Effector memory CD4-positive, alpha-beta T cell (primary cell): Measurements from ENCODE around the gene LARGE1.

Experiments used
- DNase-seq, 3 donors: peaks; one replicate each; pipeline ENCODE4 v3.0.0-alpha.2; 2020
- H3K27ac ChIP-seq: 2 replicates; pipeline ENCODE4 v1.7.0; 2013; ENCODE audit warnings: mild to moderate bottlenecking, low read length, moderate library complexity; ENCODE audit not compliant: insufficient read depth, poor library complexity, severe bottlenecking
- H3K27me3 ChIP-seq: replicated peaks from 2 replicates; pipeline ENCODE4 v1.7.0; 2013; ENCODE audit warnings: mild to moderate bottlenecking, low read length; ENCODE audit not compliant: insufficient read depth, control insufficient read depth, poor library complexity, severe bottlenecking
- H3K36me3 ChIP-seq: 2 replicates; pipeline ENCODE4 v1.7.0; 2013; ENCODE audit warnings: mild to moderate bottlenecking, low read length, moderate library complexity; ENCODE audit not compliant: control insufficient read depth, insufficient read depth
- H3K4me1 ChIP-seq: 2 replicates; pipeline ENCODE4 v1.7.0; 2013; ENCODE audit warnings: low read length, mild to moderate bottlenecking; ENCODE audit not compliant: control insufficient read depth, insufficient read depth, poor library complexity, severe bottlenecking
- H3K4me3 ChIP-seq: 2 replicates; pipeline ENCODE4 v1.7.0; 2013; ENCODE audit warnings: low read length, low read depth, mild to moderate bottlenecking; ENCODE audit not compliant: insufficient read depth, poor library complexity, severe bottlenecking
- H3K9me3 ChIP-seq: 2 replicates; pipeline ENCODE4 v1.7.0; 2013; ENCODE audit warnings: mild to moderate bottlenecking, low read length, moderate library complexity; ENCODE audit not compliant: control insufficient read depth

LARGE1 gene

DNA sequence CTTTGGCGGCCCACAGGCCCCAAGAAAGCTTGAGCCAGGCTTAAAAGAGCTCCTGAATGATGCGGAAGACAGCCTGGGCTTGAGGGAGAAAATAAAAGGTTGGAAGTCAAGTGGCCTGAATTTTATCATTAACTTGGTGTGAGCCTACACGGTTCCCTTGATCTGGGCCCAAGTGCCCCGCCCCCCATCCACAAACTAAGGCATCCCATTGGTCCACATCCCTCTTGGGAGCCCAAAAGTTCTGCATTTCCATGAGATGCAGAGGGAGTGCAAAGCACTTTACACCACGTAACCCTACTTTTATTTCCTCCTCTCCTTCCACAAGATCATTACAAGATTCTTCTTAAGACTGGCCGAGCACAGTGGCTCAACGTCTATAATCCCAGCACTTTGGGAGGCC is 22.2 kb downstream of the LARGE1 start:
- H3K4me3 ChIP-seq: no peak overlapping the region
- no peaks in the 10 kb centered on the region for H3K36me3 ChIP-seq
- H3K27ac ChIP-seq: no peak overlapping the region
- no peaks in the 10 kb centered on the region for H3K9me3 ChIP-seq
- no peak for DNase-seq
- H3K27me3 ChIP-seq: no peaks in the 10 kb centered on the region
- no peaks in the 10 kb centered on the region for H3K4me1 ChIP-seq

DNA sequence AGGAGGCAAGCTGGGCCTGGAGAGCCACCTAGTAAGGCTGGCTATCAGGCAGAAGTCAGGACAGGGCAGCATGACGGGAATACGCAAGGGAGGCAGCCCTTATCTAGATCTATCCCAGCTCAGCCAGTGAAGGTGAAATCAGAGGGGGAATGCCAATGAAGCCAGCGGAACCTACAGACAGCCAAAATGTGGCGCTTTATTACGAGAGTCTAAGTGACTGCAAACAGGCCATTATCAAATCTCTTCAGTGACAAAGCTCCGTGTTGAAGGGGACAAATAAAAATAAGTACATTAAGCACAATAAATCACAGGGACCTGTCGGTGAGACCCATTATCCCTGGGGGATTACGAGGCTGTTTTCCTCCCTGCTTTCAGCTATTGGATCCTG is 22.8 kb downstream of the LARGE1 start:
- Histone ChIP-seq H3K27ac (no peak overlapping the region), H3K9me3 (no peaks in the 10 kb centered on the region), H3K36me3 (no peaks in the 10 kb centered on the region), H3K27me3 (no peaks in the 10 kb centered on the region), H3K4me3 (no peak overlapping the region), H3K4me1 (no peaks in the 10 kb centered on the region)
- no peak for DNase-seq

DNA sequence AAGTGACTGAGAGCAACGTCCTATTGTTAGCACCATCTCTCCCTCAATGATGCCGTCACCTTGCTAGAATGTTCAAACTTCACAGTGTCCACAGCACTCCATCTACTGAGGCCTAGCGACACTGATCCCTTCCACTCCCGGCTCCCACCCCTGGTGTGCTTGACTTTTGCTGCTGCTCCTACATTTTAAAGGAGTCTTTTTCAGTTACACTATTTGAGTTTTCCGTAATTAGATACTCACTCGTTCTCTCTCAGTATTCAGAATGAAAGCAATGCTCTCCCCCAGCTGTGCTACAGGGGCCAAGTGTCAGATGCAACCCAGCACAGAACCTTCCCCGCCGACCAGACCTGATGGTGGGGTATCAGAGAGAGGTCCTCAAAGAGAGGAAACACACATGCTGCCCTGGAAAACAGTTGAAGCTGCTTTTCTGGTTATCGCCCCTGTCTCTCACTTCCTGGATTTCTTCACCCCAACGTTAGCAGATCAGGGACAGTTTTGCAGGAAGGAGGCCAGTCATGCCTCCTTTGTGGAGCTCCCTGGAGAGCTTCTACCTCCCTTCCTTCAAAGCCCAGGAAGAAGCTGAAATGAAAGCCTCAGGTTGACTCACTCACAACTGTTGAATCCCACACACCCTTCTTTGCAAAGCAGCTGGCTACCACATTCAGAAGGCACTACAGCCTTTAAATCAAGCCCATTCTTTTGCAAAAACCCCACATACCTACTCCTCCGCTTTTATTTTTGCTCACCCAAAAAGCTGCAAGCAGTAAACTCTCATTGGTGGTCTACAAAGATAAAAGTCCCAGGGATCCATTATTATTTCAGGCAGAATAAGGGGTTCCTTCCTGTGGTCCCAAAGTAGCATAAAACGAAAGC is 23.5 kb downstream of the LARGE1 start:
- H3K27ac ChIP-seq: no peak overlapping the region
- H3K36me3 ChIP-seq: no peaks in the 10 kb centered on the region
- no peaks in the 10 kb centered on the region for H3K9me3 ChIP-seq
- DNase-seq: no peak
- no peak overlapping the region for H3K4me3 ChIP-seq
- no peaks in the 10 kb centered on the region for H3K4me1 ChIP-seq
- no peaks in the 10 kb centered on the region for H3K27me3 ChIP-seq

DNA sequence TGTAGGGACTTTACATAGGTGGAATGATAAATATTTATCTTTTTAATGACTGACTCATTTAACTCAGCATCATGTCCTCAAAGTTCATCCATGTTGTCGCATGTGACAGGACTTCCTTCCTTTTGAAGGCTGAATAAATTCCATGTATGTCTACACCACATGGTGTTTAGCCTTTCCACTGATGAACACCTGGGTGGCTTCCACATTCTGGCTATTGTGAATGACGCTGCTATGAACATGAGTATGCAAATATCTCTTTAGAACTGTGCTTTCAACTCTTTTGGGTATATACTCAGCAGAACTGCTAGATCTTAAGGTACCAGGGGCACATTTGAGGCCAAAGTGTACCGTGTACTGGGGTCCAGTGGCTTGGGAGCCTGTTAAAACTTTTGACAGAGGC is 24.1 kb downstream of the LARGE1 start:
- Histone ChIP-seq H3K27me3 (no peaks in the 10 kb centered on the region), H3K4me1 (no peaks in the 10 kb centered on the region), H3K9me3 (no peaks in the 10 kb centered on the region), H3K27ac (no peak overlapping the region), H3K4me3 (no peak overlapping the region), H3K36me3 (no peaks in the 10 kb centered on the region)
- DNase-seq: no peak

DNA sequence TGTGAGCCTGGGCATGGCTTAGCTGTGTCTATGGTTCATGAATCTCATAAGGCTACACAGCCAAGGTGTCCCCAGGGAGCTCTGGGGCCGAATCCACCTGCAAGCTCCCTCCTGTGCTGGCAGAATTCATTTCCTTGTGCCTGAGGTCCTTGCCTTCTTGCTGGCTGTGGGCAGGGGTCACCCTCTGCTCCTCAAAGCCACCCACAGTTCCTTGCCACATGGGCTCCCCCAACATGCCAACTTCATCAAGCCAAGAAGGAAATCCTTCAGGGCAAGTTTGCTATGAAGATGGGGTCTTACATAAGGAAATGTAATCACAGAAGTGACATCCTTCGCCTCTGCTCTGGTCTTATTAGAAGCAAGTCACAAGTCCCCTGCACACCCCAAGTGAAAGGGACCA is 24.8 kb downstream of the LARGE1 start:
- no peak for DNase-seq
- H3K36me3 ChIP-seq: no peaks in the 10 kb centered on the region
- H3K4me3 ChIP-seq: no peak overlapping the region
- H3K27ac ChIP-seq: no peak overlapping the region
- H3K9me3 ChIP-seq: no peaks in the 10 kb centered on the region
- H3K4me1 ChIP-seq: no peaks in the 10 kb centered on the region
- H3K27me3 ChIP-seq: no peaks in the 10 kb centered on the region

DNA sequence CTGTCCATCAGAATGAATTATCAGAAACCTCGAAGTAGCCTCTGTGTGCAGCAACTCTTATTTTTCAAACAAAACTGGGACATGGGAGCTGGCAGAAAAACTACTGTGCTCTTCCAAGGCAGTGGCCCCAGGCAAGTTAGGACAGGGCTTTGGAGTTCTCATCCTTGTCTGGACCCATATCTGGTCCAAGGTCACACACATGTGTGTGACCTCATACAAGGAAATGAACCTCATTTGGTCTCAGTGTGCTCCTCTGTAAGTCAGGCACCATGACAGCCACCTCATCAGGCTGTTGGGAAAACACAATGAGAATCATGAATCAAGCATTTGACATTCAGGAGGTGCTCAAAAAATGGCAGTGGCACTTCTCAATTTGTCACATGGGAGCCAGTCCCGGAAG is 25.8 kb downstream of the LARGE1 start:
- H3K4me1 ChIP-seq: no peaks in the 10 kb centered on the region
- H3K9me3 ChIP-seq: no peaks in the 10 kb centered on the region
- no peaks in the 10 kb centered on the region for H3K27me3 ChIP-seq
- no peak overlapping the region for H3K4me3 ChIP-seq
- no peaks in the 10 kb centered on the region for H3K36me3 ChIP-seq
- DNase-seq: no peak
- H3K27ac ChIP-seq: no peak overlapping the region

DNA sequence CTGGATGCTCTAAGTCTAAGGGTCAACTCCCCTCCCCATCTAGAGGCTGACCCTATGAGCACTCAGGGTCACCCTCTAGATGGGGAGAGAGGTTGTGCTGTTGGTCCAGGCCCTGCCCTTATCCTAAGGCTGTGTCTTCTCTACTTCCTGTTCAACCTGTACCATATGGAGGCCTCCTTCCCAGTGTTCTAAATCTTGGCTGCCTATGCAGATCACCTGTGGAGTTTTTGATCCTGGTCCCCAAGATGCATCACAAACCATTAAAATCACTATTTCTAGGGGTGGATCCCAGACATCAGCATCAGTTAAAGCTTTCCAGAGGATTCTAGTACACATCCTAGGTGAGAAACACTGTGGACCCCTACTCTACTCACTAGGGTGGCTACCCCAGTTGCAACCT is 26.2 kb downstream of the LARGE1 start:
- Histone ChIP-seq H3K9me3 (no peaks in the 10 kb centered on the region), H3K27ac (no peak overlapping the region), H3K4me1 (no peaks in the 10 kb centered on the region), H3K27me3 (no peaks in the 10 kb centered on the region), H3K36me3 (no peaks in the 10 kb centered on the region), H3K4me3 (no peak overlapping the region)
- no peak for DNase-seq

DNA sequence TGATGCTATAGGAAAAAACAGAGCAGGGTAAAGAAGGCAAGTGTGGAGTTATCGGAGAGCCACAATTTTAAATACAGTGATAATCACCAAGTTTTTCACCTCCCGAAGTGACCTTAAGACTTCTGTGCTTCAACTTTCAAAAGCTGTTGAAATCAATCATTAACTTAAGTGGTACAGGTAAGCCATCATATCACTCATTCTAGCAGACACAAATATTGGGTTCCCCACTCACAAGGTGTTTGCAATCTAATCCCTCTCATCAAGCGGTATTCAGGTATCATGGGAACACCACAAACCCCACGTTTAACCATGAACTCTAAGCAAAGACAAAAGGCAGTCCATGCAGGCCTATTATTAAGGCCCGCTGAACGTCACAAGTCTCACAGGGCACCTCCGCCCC is 26.8 kb downstream of the LARGE1 start:
- Histone ChIP-seq H3K4me1 (no peaks in the 10 kb centered on the region), H3K27ac (no peak overlapping the region), H3K36me3 (no peaks in the 10 kb centered on the region), H3K4me3 (no peak overlapping the region), H3K27me3 (no peaks in the 10 kb centered on the region), H3K9me3 (no peaks in the 10 kb centered on the region)
- DNase-seq: no peak

DNA sequence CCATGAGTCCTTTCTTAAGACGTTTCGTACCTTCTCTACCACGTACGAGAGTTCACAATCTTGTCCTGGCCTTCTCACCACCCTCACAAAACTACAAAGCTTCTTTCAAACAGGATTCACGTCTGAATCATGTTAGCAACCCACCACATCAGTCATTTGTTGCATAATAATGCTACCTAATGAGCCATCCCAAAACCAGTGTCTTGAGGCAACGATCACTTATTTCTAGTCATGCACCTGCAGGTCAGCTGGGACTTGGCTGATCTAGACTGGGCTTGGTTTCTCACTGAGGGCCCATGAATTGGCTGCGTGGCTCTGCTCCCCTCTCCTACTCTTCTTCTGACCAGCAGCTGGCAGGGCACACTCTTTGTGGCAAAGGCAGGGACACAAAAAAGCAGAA is 28.3 kb downstream of the LARGE1 start:
- Histone ChIP-seq H3K27ac (no peak overlapping the region), H3K36me3 (no peaks in the 10 kb centered on the region), H3K9me3 (no peaks in the 10 kb centered on the region), H3K27me3 (no peaks in the 10 kb centered on the region), H3K4me1 (no peaks in the 10 kb centered on the region), H3K4me3 (no peak overlapping the region)
- no peak for DNase-seq

DNA sequence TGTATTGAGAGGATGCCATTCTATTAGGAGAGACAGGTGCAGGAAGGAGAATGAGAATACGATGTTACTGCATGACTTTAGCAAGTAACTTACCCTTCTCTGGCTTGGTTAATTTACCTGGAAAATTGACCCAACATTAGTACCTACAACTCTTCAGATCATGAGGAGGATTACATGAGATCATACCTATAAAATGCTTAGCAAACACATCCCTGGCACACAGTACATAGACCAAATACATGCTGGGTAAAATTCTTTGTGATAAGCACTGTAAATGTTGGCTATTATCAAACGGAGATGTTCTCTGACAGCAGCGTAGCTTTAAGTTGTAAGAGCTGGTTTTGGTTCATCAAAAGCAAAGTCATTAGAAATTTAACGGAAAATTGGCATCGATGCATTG is 28.8 kb downstream of the LARGE1 start:
- H3K36me3 ChIP-seq: no peaks in the 10 kb centered on the region
- no peak overlapping the region for H3K4me3 ChIP-seq
- H3K9me3 ChIP-seq: no peaks in the 10 kb centered on the region
- DNase-seq: no peak
- no peaks in the 10 kb centered on the region for H3K27me3 ChIP-seq
- H3K4me1 ChIP-seq: no peaks in the 10 kb centered on the region
- H3K27ac ChIP-seq: no peak overlapping the region
